SH-SY5Y (cell line): ENCODE results near the gene ZPBP2.

Experiments used
- GATA2 ChIP-seq: IDR thresholded peaks from 2 replicates; pipeline ENCODE4 v1.6.1; 2011; ENCODE audit warnings: mild to moderate bottlenecking, low read depth, low read length
- GATA3 ChIP-seq: IDR thresholded peaks from 2 replicates; pipeline ENCODE4 v1.6.1; 2011; ENCODE audit warnings: low read depth, mild to moderate bottlenecking, low read length, moderate library complexity

- TF ChIP-seq GATA2 (no peak), GATA3 (no peak)
Measured at GRCh38 chr17:39838057-39838456, 29.9 kb upstream of the ZPBP2 start.
